Effector CD8-positive, alpha-beta T cell (primary cell): ENCODE data around the gene HUNK.

Experiments
- DNase-seq: peaks from one replicate; lab custom pipeline; 2025; lab: John Stamatoyannopoulos, UW

The HUNK gene

GRCh38 chr21:31895077-31895835, 22.4 kb downstream of the HUNK start:
- DNase-seq, result no peak

- DNase-seq, result no peak
Measured at GRCh38 chr21:31896019-31896418, 23.2 kb downstream of the HUNK start.

GRCh38 chr21:31897311-31897710, 24.5 kb downstream of the HUNK start:
- no peak for DNase-seq

- no peak for DNase-seq
Measured at GRCh38 chr21:31898933-31899630, 26.3 kb downstream of the HUNK start.

- DNase-seq, result no peak
Measured at GRCh38 chr21:31900121-31900895, 27.5 kb downstream of the HUNK start.

GRCh38 chr21:31901315-31901714, 28.5 kb downstream of the HUNK start:
- no peak for DNase-seq

GRCh38 chr21:31902438-31902837, 29.6 kb downstream of the HUNK start:
- no peak for DNase-seq

- no peak for DNase-seq
Measured at GRCh38 chr21:31903896-31904295, 31.1 kb downstream of the HUNK start.

- no peak for DNase-seq
Measured at GRCh38 chr21:31905503-31906451, 33.0 kb downstream of the HUNK start.

- no peak for DNase-seq
Measured at GRCh38 chr21:31908106-31909031, 35.5 kb downstream of the HUNK start.

GRCh38 chr21:31909153-31910073, 36.6 kb downstream of the HUNK start:
- DNase-seq, result no peak

GRCh38 chr21:31910074-31910470, 37.3 kb downstream of the HUNK start:
- no peak for DNase-seq

- no peak for DNase-seq
Measured at GRCh38 chr21:31911138-31911907, 38.5 kb downstream of the HUNK start.

- DNase-seq, result no peak
Measured at GRCh38 chr21:31912501-31912900, 39.7 kb downstream of the HUNK start.

GRCh38 chr21:31913182-31913608, 40.4 kb downstream of the HUNK start:
- DNase-seq, result no peak

- DNase-seq, result no peak
Measured at GRCh38 chr21:31914472-31914871, 41.7 kb downstream of the HUNK start.

- DNase-seq, result no peak
Measured at GRCh38 chr21:31915566-31915965, 42.7 kb downstream of the HUNK start.

GRCh38 chr21:31917108-31917507, 44.3 kb downstream of the HUNK start:
- no peak for DNase-seq
